ENCODE data around the gene FYN.

DNA sequence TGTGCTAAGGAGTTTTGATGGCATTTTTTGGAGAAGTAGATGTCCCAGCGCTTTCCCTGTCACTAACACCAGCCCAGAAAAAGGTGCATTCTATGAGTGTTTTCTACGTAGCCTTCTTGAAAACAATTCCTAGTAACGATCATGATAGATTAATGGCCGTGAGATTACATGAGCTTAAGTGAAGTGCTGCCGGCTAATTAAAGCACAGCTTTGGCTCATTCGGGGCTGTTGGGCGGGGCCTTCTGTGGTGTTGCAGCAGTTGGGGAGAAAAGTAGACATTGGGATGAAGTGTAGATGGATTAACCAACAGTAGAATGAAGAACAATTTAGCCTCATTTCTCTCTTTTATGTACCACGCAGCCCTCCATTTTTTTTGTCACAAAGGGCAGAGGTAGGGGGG lies 246.8 kb downstream of the FYN start:
- TF ChIP-seq, protein P1, sequence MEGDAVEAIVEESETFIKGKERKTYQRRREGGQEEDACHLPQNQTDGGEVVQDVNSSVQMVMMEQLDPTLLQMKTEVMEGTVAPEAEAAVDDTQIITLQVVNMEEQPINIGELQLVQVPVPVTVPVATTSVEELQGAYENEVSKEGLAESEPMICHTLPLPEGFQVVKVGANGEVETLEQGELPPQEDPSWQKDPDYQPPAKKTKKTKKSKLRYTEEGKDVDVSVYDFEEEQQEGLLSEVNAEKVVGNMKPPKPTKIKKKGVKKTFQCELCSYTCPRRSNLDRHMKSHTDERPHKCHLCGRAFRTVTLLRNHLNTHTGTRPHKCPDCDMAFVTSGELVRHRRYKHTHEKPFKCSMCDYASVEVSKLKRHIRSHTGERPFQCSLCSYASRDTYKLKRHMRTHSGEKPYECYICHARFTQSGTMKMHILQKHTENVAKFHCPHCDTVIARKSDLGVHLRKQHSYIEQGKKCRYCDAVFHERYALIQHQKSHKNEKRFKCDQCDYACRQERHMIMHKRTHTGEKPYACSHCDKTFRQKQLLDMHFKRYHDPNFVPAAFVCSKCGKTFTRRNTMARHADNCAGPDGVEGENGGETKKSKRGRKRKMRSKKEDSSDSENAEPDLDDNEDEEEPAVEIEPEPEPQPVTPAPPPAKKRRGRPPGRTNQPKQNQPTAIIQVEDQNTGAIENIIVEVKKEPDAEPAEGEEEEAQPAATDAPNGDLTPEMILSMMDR (IDR thresholded peaks at IDR 0.05), result no peak
- TF ChIP-seq POLR2AphosphoS5 (IDR thresholded peaks at IDR 0.05) (no peak), POLR2A (IDR thresholded peaks at IDR 0.05; ENCODE audit: low read depth) (no peak), EP300 (IDR thresholded peaks at IDR 0.05) (no peak)

Measured in esophagus muscularis mucosa (tissue), 4 donors.